ENCODE measurements around the gene TSPY3.
"Not testable (repeated sequence)": the region's sequence is repeated elsewhere in the genome, so short reads cannot be mapped to it uniquely, and the experiment has no call there.

The TSPY3 gene, protein sequence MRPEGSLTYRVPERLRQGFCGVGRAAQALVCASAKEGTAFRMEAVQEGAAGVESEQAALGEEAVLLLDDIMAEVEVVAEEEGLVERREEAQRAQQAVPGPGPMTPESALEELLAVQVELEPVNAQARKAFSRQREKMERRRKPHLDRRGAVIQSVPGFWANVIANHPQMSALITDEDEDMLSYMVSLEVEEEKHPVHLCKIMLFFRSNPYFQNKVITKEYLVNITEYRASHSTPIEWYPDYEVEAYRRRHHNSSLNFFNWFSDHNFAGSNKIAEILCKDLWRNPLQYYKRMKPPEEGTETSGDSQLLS

DNA sequence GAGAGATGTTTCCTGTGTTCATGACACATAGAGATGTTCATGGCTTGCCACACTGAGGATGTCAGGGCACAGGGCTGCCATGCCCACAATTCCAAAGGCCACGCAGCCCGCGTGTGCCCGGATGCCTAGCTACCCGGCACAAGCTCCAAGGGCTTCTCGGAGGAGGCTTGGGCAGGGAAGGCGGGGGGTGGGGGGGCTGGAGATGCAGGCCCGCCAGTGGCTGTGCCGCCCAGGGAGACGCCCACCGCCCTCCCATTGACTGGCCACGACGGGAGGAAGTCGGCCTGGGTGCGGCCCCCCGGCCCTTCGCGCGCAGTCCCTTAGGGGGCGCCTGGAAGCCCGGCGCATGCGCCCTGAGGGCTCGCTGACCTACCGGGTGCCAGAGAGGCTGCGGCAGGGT is at the start of gene TSPY3:
Gene TSPY3, plus strand, starts transcription at position 301 of the 400 bp plus-strand sequence. Its CDS starts 46 bp downstream, at position 347.
- not testable (repeated sequence) for H3K36me3 ChIP-seq (ENCODE audit: insufficient read depth, low read length); H3K9ac ChIP-seq (ENCODE audit: low read length); H3K79me2 ChIP-seq (ENCODE audit: insufficient read depth, low read length); H3K27me3 ChIP-seq (ENCODE audit: insufficient read depth, low read length); H3K4me3 ChIP-seq (ENCODE audit: low read depth, low read length, poor library complexity, severe bottlenecking); H3F3A ChIP-seq (ENCODE audit: insufficient read depth, low read length); H3K4me1 ChIP-seq (ENCODE audit: insufficient read depth, low read length, severe bottlenecking); H4K20me1 ChIP-seq (ENCODE audit: insufficient read depth, low read length); H3K4me2 ChIP-seq (ENCODE audit: low read length); H3K9me3 ChIP-seq (ENCODE audit: low read length); H2AFZ ChIP-seq (ENCODE audit: low read length); H3K9me2 ChIP-seq (ENCODE audit: low read depth, low read length); H3K27ac ChIP-seq (ENCODE audit: low read depth, low read length, poor library complexity, severe bottlenecking)

DNA sequence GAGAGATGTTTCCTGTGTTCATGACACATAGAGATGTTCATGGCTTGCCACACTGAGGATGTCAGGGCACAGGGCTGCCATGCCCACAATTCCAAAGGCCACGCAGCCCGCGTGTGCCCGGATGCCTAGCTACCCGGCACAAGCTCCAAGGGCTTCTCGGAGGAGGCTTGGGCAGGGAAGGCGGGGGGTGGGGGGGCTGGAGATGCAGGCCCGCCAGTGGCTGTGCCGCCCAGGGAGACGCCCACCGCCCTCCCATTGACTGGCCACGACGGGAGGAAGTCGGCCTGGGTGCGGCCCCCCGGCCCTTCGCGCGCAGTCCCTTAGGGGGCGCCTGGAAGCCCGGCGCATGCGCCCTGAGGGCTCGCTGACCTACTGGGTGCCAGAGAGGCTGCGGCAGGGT is 40.7 kb upstream of the TSPY3 start, which contains the start of gene TSPY8:
Gene TSPY8, plus strand, starts transcription at position 301 of the 400 bp plus-strand sequence. Its CDS starts 46 bp downstream, at position 347.
- H3K9me2 ChIP-seq (ENCODE audit: low read depth, low read length); H2AFZ ChIP-seq (ENCODE audit: low read length); H3K27me3 ChIP-seq (ENCODE audit: insufficient read depth, low read length); H4K20me1 ChIP-seq (ENCODE audit: insufficient read depth, low read length); H3F3A ChIP-seq (ENCODE audit: insufficient read depth, low read length); H3K9ac ChIP-seq (ENCODE audit: low read length); H3K27ac ChIP-seq (ENCODE audit: low read depth, low read length, poor library complexity, severe bottlenecking); H3K4me3 ChIP-seq (ENCODE audit: low read depth, low read length, poor library complexity, severe bottlenecking); H3K36me3 ChIP-seq (ENCODE audit: insufficient read depth, low read length); H3K4me2 ChIP-seq (ENCODE audit: low read length); H3K4me1 ChIP-seq (ENCODE audit: insufficient read depth, low read length, severe bottlenecking); H3K9me3 ChIP-seq (ENCODE audit: low read length); H3K79me2 ChIP-seq (ENCODE audit: insufficient read depth, low read length): not testable (repeated sequence)

DNA sequence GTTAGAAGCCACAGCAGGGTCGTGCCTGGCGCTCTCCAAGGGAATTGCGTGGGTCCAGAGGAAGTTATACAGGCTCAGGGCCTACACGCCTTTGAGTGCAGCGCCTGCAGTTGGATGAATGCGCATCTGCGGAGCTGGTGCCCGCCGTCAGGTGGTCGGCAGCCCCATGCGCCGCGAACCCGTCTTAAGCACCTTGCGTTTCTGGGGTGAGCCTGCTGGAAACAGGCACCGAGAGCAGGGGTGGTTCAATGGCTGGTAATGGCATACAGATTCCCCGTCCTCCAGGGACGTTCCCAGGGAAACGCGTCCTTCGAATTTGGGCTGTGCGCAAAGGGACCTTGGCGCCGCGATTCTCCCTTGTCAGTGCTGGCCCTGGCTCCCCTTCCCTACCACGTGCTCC is 1.7 kb upstream of the TSPY3 start:
- H3F3A ChIP-seq (ENCODE audit: insufficient read depth, low read length); H3K27me3 ChIP-seq (ENCODE audit: insufficient read depth, low read length); H3K4me2 ChIP-seq (ENCODE audit: low read length); H3K9ac ChIP-seq (ENCODE audit: low read length); H2AFZ ChIP-seq (ENCODE audit: low read length); H3K9me3 ChIP-seq (ENCODE audit: low read length); H3K4me3 ChIP-seq (ENCODE audit: low read depth, low read length, poor library complexity, severe bottlenecking); H3K27ac ChIP-seq (ENCODE audit: low read depth, low read length, poor library complexity, severe bottlenecking); H3K36me3 ChIP-seq (ENCODE audit: insufficient read depth, low read length); H4K20me1 ChIP-seq (ENCODE audit: insufficient read depth, low read length); H3K9me2 ChIP-seq (ENCODE audit: low read depth, low read length); H3K79me2 ChIP-seq (ENCODE audit: insufficient read depth, low read length); H3K4me1 ChIP-seq (ENCODE audit: insufficient read depth, low read length, severe bottlenecking): not testable (repeated sequence)
